ENCODE data around the gene CAMSAP1.

CAMSAP1 gene

GRCh38 chr9:135787776-135788575 is 119.4 kb downstream of the CAMSAP1 start:
- no peak for DNase-seq

GRCh38 chr9:135787317-135787716 is 120.0 kb downstream of the CAMSAP1 start:
- DNase-seq: no peak

- no peak for DNase-seq
Measured at GRCh38 chr9:135786146-135786690, 121.1 kb downstream of the CAMSAP1 start.

DNA sequence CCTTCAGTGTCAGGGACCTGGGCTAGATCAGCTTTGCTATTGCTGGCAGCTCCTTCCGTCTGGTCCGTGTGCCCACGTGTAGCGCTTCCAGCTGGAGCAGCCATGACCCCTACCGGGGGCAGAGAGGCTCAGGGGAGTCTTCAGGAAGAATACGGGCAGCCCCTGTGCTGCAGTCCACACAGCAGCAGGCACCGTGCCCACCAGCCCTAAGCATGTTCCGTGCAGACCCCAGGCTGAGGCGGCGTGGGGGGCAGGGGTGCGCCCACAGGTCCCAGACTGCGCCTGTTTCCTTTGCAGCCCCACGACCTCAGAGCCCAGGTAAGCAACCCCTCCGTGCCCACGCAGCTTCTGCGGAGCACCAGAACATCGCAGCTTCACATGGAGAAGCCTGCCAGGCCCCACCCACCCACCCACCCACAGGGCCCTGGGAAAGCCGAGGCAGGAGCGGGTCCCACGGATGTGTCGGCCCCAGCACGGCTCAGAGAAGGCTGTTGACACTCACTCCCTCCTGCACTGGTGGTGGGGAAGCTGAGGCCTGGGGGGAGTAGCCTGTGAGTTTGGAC is 122.3 kb downstream of the CAMSAP1 start:
- no peak for DNase-seq

DNA sequence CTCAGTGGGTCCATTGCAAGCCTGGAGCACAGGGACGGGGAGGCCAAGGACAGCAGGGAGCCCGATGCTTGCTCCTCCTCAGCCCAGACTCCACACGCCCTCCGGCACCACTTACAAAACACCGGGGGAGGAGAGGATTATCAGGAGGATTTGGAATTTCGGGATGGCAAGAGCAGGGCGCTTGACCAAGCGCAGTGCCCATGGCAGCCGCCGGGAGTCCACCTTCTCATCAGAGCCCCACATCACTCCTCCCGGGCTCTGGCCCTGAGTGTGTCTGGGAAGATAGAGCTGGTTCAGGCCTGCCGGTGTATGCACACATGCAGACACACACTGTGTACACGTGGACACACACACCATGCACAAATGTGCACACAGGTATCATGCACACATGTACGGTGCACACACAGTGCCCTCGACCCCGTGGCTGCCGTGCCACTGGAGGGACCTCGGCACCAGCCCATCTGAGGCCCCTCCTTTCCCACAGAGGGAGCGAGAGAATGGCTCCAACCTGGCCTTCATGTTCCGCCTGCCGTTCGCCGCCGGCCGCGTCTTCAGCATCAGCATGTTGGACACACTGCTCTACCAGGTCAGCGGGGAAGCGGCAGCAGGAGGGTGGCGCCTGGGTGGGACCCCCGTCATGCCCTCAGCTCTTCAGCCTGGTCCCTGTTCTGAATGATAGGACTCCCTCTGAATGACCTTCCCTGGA is 123.7 kb downstream of the CAMSAP1 start:
- DNase-seq: no peak

- DNase-seq: no peak
Measured at GRCh38 chr9:135782946-135783345, 124.4 kb downstream of the CAMSAP1 start.

GRCh38 chr9:135780626-135781025 is 126.7 kb downstream of the CAMSAP1 start:
- DNase-seq: no peak

DNA sequence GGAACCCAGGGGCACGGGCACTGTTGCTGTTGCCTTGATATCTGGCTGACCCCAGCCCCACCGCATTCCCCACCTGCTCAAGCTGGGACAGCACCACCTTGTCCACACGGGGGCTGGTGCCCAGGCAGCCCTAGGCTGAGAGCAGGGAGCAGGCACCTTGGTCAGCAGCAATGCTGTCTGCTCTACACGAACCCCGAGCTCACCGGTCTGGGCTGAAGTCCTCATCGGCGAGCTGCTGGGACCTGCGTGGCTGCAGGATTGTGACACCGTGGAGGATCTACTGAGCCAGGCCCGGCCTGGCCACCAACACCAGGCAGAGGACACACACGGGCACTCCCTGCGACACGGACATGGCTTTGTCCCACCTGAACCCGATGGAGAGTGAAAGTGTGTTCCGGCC is 127.3 kb downstream of the CAMSAP1 start:
- DNase-seq: no peak

- no peak for DNase-seq
Measured at GRCh38 chr9:135779571-135779970, 127.8 kb downstream of the CAMSAP1 start.

DNA sequence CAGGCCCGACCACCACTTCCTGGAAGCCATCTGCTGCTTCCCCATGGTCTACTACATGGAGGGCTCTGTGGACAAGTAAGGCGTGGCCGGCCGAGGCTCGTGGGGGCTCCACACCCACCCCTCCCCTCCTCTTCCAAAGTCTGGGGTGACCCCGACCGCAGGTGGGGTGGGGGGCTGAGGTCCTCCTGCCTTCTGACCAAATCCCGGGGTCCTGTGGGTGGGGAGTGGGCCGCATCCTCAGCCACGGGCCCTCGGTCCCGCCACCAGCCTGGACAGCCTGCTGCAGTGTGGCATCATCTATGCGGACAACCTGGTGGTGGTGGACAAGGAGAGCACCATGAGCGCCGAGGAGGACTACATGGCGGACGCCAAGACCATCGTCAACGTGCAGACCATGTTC is 128.9 kb downstream of the CAMSAP1 start:
- DNase-seq: no peak

DNA sequence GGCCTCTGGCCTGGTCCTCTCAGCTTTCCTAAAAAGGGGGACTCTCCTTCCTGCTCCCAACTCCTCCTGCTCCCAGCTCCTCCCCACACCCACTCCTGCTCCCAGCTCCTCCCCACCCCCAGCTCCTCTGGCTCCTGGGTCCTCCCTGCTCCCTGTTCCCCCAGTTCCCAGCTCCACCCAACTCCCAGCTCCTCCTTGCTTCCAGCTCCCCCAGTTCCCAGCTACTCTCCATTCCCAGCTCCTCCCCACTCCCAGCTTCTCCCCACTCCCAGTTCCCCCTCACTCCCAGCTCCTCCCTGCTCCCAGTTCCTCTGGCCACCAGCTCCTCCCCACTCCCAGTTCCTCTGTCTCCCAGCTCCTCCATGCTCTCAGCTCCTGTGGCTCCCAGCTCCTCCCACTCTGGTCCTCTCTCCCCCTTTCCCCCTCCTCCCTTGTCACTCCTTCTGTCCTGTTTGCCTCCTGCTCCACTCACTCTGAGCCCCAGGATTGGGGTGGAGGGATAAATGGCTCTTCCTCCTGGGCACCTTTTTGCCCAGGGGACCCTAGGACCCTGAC is 129.6 kb downstream of the CAMSAP1 start:
- no peak for DNase-seq

DNA sequence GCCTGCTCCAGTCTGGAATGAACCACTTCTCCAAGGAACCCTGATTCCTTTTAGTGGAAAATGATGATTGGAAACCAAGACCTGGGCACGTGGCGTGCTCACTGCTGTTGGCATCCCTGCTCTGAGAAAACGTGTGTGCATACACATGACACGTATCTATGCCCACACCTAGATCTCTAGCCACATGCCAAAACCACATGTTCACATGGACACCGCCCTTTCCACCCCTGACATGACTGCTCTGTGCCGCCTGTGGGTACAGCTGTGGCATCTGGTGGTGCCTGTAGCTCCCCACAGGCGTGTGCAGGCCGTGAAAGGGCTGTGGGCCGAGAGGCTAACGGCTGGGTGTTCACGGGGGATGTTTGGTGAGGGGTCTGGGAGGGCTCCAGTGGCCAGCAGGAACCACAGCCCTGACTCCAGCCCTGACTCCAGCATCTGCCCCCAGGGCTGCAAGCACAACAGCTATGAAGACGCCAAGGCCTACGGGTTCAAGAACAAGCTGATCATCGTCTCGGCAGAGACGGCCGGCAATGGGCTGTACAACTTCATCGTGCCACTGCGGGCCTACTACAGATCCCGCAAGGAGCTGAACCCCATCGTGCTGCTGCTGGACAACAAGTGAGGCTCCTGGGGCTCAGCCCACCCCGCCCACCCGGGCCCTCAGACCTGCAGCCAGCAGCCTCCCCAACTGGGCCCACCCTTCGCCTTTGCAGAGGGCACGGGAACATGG is 130.3 kb downstream of the CAMSAP1 start:
- no peak for DNase-seq

DNA sequence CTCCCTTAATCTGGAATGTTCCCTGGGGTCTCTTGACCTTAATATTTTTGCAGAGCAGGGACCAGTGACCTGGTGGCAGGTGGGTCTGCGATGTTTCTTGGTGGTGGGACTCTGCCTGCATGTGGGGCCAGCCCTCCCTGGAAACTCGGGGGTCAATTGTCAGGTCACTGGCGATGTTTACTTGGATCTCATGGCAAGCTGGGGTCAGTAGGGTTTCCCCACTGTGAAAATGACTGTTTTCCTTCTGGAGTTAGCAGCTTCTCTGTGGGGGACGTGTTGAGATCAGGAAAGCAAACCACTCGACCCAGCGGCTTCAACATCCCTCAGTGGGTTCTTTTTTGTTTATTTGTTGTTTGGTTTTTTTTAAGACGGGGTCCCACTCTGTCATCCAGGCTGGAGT is 131.4 kb downstream of the CAMSAP1 start:
- DNase-seq: no peak

DNA sequence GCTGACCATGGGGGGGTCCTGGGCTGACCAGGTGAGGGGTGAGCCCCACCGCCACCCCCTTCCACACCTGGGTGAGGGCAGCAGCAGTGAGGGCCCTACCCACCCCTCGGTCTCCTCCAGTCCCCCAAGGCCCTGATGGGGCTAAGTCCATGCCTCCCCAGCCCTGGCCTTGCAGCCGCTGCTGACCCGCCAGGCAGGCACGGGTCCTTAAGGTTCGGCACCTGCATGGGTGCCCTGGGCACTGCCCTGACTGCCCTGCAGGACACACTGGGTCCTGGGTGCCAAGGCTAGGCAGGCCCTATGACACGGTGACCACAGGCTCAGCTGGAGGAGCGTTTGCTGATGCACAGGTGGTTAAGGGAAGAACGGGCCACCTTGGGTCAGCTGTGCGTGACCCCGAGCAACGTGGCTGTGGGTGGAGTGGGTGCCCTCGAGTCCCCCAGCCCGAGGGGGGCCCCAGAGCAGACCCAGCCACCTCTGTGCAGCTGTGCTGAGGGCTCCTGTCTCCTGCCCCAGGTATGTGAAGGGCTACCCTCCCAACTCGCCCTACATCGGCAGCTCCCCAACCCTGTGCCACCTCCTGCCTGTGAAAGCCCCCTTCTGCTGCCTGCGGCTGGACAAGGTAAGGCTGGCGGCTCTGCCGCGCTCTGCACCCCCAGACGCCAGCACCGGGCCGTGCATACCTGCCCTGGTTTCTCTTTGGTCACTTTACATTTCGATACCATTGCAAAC is 132.4 kb downstream of the CAMSAP1 start:
- DNase-seq: no peak

DNA sequence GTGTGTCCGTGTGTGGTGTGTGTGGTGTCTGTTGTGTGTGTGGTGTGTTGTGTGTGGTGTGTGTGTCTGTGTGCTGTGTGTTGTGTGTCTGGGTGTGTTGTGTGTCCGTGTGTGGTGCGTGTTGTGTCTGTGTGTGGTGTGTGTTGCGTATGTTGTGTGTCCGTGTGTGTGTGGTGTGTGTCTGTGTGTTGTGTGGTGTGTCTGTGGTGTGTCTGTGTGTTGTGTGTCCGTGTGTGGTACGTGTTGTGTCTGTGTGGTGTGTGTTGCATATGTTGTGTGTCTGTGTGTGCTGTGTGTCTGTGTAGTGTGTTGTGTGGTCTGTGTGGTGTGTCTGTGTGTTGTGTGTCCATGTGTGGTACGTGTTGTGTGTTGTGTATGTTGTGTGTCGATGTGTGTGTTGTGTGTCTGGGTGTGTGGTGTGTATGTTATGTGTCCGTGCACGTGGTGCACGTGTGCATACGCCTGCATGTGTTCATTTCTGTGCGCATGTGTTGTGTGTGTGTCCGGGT is 133.1 kb downstream of the CAMSAP1 start:
- DNase-seq: no peak

- no peak for DNase-seq
Measured at GRCh38 chr9:135773530-135774238, 133.7 kb downstream of the CAMSAP1 start.

DNA sequence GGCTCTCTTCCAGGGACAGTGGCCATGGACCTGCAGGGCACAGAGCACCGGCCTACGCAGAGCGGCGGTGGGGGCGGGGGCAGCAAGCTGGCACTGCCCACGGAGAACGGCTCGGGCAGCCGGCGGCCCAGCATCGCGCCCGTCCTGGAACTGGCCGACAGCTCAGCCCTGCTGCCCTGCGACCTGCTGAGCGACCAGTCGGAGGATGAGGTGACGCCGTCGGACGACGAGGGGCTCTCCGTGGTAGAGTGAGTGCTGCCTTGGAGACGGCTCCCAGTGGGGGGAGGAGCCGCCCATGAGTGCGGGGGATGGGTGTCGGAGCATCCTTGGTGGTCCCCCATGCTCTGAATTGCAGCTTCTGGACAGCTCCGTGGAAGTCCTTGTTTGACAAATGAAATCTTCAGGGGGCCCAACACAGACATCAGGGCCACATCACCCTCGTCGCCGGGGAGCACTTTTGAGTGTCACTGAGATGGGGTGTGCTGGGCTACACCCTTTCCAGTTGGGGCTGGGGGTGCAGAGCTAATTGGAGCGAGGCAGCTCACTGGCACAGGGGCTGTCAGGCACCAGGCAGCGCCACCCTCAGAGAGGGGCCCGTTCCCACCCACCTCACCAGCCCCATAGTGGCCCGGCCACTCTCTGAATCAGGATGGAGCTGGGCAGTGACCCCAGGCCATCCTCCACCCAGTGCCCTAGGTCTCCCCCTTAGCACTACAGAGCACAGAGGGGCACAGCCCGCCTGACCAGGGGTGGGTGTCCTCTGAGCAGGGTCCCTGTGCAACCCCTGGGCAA is 134.4 kb downstream of the CAMSAP1 start:
- DNase-seq: no peak

DNA sequence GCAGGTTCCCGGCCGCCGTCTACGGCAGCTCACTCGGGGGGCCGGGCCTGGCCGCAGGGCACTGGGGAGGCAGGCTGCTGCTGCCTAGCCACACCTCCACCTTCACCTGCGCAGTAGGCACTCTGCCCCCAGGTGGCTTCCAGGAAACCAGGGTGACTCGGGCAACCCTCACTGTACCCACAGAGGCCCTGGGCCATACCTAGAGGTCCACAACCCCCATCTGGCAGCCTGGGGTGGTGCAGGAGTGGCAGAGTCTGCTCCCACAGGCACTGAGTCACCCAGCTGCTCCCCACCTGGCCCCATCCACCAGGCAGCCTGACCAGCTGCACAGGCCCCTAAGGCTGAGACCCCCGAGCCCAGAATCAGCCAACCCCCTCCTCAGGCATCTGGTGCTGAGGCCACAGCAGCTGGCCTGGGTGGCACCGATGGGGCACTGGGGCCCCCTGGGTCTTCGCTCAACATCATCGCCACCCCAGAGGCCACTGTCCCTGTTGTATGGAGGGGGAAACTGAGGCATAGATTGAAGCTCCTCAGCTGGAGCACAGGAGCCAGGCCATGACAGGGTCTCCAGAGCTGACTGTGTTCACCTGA is 135.2 kb downstream of the CAMSAP1 start:
- no peak for DNase-seq

DNA sequence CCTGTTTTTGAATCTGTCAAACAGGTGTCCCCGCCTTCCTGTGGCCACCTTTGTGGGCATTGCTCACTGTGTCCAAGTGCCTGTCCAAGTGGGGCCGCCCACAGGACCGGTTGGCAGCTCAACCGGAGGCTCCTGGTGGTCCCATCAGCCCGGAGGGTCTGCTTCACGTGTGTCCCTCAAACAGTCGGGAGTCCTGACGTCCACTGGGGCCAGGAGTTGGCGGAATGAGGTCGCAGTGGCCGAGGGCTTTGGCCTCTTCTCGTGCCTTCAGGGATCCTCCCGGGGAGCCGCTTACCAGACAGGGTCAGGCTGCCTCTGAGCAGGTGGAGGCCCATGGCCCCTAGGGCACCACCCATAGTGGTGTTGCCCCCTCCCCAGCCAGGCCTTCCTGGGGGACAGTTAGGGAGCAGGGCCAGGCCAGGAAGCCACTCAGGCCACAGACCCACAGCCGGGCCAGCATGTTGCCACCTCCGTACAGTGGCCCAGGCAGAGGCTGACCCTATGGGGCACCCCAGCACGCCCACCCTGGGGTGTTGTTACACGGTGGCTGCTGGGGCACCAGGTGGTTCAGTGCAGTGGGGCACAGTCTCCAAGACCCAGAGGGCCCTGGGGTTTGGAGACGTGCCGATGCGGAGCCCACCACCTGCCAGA is 135.8 kb downstream of the CAMSAP1 start:
- no peak for DNase-seq

Data from NCI-H2029 (cell line).